Measurements from ENCODE around the gene PRODH2. TPM values are rescaled to one million over a fixed set of nuclear protein-coding genes. Genes with fewer than 3 reads are reported as not detected.
"Not testable (repeated sequence)": the region's sequence is repeated elsewhere in the genome, so short reads cannot be mapped to it uniquely, and the experiment has no call there.

Gene PRODH2
- total RNA-seq, 2 donors from 2014 or later: not detected

DNA sequence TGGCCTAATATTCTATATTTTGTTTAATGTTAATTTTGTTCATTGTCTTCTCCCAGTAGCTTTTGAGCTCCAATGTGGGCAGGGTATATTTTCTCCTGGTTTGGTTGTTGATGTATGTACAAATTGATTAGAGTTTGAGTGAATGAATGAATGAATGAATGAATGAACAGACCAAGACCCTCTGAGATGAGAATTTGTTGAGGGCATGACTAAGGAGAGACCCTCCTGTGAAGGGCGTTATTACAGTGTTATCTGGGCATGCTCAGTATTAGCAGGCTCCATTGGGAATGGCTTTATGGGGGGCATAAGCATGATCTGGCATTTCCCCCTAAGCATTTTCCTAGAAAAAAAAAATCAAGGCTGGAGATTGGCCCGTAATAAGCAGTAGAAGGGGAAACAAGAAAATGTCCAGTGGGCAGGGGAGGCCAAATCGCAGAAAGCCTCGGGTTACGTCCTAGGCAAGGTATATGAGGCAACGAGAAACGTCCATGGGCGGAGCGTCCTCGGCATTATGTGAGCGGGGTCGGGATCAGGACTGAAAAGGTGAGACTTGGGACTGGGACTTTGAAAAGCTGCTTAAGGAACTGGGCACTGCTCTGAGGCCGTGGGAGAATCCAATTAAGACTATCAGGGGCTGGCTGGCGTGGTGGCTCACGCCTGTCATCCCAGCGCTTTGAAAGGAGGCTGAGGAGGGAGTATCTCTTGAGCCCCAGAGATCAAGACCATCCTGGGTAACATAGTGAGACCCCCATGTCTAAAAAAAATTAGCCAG is 38.2 kb downstream of the PRODH2 start:
- DNase-seq (ENCODE audit: low spot score): no peak
- TF ChIP-seq, protein P1, sequence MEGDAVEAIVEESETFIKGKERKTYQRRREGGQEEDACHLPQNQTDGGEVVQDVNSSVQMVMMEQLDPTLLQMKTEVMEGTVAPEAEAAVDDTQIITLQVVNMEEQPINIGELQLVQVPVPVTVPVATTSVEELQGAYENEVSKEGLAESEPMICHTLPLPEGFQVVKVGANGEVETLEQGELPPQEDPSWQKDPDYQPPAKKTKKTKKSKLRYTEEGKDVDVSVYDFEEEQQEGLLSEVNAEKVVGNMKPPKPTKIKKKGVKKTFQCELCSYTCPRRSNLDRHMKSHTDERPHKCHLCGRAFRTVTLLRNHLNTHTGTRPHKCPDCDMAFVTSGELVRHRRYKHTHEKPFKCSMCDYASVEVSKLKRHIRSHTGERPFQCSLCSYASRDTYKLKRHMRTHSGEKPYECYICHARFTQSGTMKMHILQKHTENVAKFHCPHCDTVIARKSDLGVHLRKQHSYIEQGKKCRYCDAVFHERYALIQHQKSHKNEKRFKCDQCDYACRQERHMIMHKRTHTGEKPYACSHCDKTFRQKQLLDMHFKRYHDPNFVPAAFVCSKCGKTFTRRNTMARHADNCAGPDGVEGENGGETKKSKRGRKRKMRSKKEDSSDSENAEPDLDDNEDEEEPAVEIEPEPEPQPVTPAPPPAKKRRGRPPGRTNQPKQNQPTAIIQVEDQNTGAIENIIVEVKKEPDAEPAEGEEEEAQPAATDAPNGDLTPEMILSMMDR (IDR thresholded peaks at IDR 0.05): no peak
- ATAC-seq (ENCODE audit: insufficient number of reproducible peaks, low FRiP score, low read depth): no peak
- Histone ChIP-seq H3K9me3 (no peaks in the 10 kb centered on the region), H3K36me3 (no peaks in the 10 kb centered on the region), H3K27me3 (replicated peaks; ENCODE audit: insufficient read depth) (no peaks in the 10 kb centered on the region), H3K4me1 (ENCODE audit: control insufficient read depth in 1 of 2, low read depth in 2 of 2) (peaks cover 8 to 12% of the 10 kb centered on the region in 2 donors), H3K4me3 (peak overlapping the region; percentile 94), H3K27ac (no peak overlapping the region)

DNA sequence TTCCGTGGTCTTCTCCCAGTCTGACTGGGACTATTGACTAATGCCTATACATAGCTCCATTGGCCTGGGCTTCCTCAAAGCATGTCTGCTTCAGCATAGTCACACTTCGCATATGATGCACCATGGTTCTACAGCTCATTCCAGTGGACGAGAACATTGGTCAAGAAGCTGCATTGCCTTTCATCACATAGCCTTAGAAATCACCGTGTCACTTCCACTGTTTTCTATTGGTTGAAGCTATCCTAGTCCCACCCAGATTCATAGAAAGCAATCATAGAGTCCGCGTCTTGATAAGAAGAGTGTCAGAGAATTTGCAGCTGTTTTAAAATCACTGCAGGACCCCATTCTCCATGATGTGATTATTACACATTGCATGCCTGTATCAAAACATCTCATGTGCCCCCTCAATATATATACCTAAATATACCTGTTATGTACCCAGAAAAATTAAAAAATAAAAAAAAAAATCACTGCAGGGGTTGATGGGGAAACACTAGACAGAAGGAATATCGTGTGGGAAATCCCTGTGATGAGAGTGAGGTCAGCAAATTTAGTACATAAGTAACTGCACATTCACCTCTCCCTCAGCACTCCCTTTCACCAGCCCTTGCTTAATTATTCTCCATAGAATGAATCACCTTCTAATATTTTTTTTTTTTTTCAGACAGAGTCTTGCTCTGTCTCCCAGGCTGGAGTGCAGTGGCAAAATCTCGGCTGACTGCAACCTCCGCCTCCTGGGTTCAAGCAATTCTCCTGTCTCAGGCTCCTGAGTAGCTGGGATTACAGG is 39.4 kb downstream of the PRODH2 start:
- no peak for DNase-seq (ENCODE audit: low spot score)
- Histone ChIP-seq H3K36me3 (no peaks in the 10 kb centered on the region), H3K4me1 (ENCODE audit: control insufficient read depth in 1 of 2, low read depth in 2 of 2) (peaks cover 8 to 12% of the 10 kb centered on the region in 2 donors), H3K9me3 (no peaks in the 10 kb centered on the region), H3K27ac (no peak overlapping the region), H3K27me3 (replicated peaks; ENCODE audit: insufficient read depth) (no peaks in the 10 kb centered on the region), H3K4me3 (no peak overlapping the region)
- TF ChIP-seq, protein P1 (IDR thresholded peaks at IDR 0.05): no peak
- no peak for ATAC-seq (ENCODE audit: insufficient number of reproducible peaks, low FRiP score, low read depth)

DNA sequence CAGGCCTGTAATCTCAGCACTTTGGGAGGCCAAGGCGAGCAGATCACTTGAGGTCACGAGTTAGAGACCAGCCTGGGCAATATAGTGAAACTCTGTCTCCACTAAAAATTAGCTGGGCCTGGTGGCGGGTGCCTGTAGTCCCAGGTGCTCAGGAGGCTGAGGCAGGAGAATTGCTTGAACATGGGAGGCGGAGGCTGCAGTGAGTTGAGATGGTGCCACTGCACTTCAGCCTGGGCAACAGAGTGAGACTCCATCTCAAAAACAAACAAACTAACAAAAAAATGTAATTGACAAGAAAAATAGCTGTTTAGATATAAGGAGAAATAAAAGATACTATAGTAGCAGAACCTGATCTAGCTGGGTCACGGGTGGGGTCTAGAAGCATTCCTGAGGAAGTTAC is 40.3 kb downstream of the PRODH2 start:
- H3K27ac ChIP-seq; ATAC-seq (ENCODE audit: insufficient number of reproducible peaks, low FRiP score, low read depth); DNase-seq (ENCODE audit: low spot score); H3K36me3 ChIP-seq; H3K4me3 ChIP-seq; H3K9me3 ChIP-seq; H3K27me3 ChIP-seq (replicated peaks; ENCODE audit: insufficient read depth): not testable (repeated sequence)
- peaks cover 8 to 12% of the 10 kb centered on the region in 2 donors for H3K4me1 ChIP-seq (ENCODE audit: control insufficient read depth in 1 of 2, low read depth in 2 of 2)

DNA sequence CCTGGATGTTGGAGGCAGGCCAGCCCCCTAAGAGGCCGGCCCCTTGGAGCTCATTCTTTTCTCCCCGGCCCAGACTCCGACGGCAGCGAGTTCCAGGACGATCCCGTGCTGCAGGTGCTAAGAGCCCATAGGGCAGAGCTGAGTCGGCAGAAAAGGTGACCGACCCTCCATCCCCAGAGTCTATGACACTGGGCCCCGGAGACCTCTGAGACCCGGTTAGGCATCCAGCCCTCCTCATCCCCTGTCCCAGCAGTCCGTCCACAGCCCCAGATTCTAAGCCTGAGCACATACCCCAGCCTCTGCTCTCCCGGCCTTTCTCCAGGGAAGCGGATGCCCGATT is 44.6 kb downstream of the PRODH2 start:
- H3K27ac ChIP-seq: no peak overlapping the region
- ATAC-seq (ENCODE audit: insufficient number of reproducible peaks, low FRiP score, low read depth) (no peak), DNase-seq (ENCODE audit: low spot score) (no peak)
- no peaks in the 10 kb centered on the region for H3K4me1 ChIP-seq (ENCODE audit: control insufficient read depth in 1 of 2, low read depth in 2 of 2)
- no peaks in the 10 kb centered on the region for H3K27me3 ChIP-seq (replicated peaks; ENCODE audit: insufficient read depth)
- TF ChIP-seq, protein P1 (IDR thresholded peaks at IDR 0.05): no peak
- peaks cover 10% of the 10 kb centered on the region for H3K36me3 ChIP-seq
- no peaks in the 10 kb centered on the region for H3K9me3 ChIP-seq
- no peak overlapping the region for H3K4me3 ChIP-seq

DNA sequence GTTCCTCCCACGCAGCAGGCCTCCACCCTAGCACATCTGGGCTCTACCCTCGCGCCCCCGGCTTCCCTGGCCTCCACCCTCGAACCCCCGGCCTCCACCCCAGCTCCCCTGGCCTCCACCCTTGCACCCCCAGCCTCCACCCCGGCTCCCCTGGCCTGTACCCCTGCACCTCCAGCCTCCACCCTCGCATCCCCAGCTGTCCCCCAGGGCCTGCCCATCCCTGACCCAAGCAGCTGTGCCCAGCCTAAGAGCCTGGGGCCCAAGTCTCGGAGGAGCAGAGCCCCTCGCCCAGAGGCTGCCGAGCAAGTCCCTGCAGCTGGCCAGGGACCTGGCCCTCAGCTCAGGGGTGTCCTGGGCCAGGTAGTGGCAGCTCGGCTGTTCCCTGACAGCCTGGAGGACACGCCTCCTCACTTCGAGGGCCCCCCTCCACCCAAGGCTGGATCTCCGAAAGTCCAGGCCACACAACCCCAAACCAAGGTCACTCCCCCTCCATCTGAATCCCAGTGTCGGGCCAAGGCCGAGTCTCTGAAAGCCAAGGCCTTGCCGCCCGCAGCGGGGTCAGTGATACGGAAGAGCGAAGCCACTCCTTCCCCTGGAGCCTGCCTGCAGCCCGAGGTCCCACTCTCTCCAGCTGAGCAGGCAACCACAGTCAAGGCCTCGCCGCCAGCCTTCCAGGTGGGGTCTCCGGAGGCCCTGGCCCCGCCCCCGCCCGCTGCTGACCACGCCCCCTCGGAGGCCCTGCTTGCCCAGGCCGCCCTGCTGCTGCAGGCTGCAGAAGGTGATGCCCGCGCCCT is 45.2 kb downstream of the PRODH2 start:
- Histone ChIP-seq H3K4me3 (no peak overlapping the region), H3K27ac (no peak overlapping the region), H3K36me3 (peaks cover 10% of the 10 kb centered on the region), H3K4me1 (ENCODE audit: control insufficient read depth in 1 of 2, low read depth in 2 of 2) (no peaks in the 10 kb centered on the region), H3K27me3 (replicated peaks; ENCODE audit: insufficient read depth) (no peaks in the 10 kb centered on the region), H3K9me3 (no peaks in the 10 kb centered on the region)
- DNase-seq (ENCODE audit: low spot score): no peak
- TF ChIP-seq, protein P1 (IDR thresholded peaks at IDR 0.05): no peak
- no peak for ATAC-seq (ENCODE audit: insufficient number of reproducible peaks, low FRiP score, low read depth)
